NCI-H1436 treated with DMSO at 0.1 percent for 48 hours (cell line): ENCODE results near the gene NOS3.

Experiments
- DNase-seq: peaks from one replicate; lab custom pipeline; 2025; lab: John Stamatoyannopoulos, UW

The NOS3 gene

GRCh38 chr7:151059367-151060112 is 68.7 kb downstream of the NOS3 start, which contains the start of gene SLC4A2:
SLC4A2 (plus strand) TSS chr7:151059589; CDS start chr7:151061988, 2,399 bp downstream.
- DNase-seq, result no peak

- no peak for DNase-seq
Measured at GRCh38 chr7:151060113-151060415, 69.2 kb downstream of the NOS3 start.

- DNase-seq, result no peak
Measured at GRCh38 chr7:151060416-151061212, 69.8 kb downstream of the NOS3 start.

GRCh38 chr7:151061213-151062110 is 70.6 kb downstream of the NOS3 start:
- DNase-seq, result no peak

- DNase-seq, result no peak
Measured at GRCh38 chr7:151062111-151062398, 71.2 kb downstream of the NOS3 start.

GRCh38 chr7:151062399-151063211 is 71.8 kb downstream of the NOS3 start:
- no peak for DNase-seq

GRCh38 chr7:151063212-151063561 is 72.4 kb downstream of the NOS3 start:
- no peak for DNase-seq
